HUES64 (cell line): Measurements from ENCODE around the gene GLUL.
A peak's percentile ranks its signal among the peaks of the same experiment; 100 is the strongest.

Experiments
- H3K27ac ChIP-seq: 2 replicates; pipeline ENCODE4 v1.7.0; 2013; ENCODE audit warnings: low read depth, low read length, inconsistent platforms
- H3K27me3 ChIP-seq: 2 replicates; pipeline ENCODE4 v1.6.1; 2013; ENCODE audit warnings: mild to moderate bottlenecking, low read length; ENCODE audit not compliant: insufficient read depth
- H3K36me3 ChIP-seq: 2 replicates; pipeline ENCODE4 v1.6.1; 2013; ENCODE audit warnings: mild to moderate bottlenecking, low read length; ENCODE audit not compliant: insufficient read depth
- H3K4me1 ChIP-seq: 2 replicates; pipeline ENCODE4 v1.6.1; 2013; ENCODE audit warnings: mild to moderate bottlenecking, low read length, moderate library complexity; ENCODE audit not compliant: insufficient read depth
- H3K4me3 ChIP-seq: 2 replicates; pipeline ENCODE4 v1.5.1; 2013; ENCODE audit warnings: mild to moderate bottlenecking, low read length, moderate library complexity
- H3K9ac ChIP-seq: 2 replicates; pipeline ENCODE4 v1.6.1; 2013; ENCODE audit warnings: mild to moderate bottlenecking, low read depth, low read length
- H3K9me3 ChIP-seq: 2 replicates; pipeline ENCODE4 v1.6.1; 2013; ENCODE audit warnings: low read depth, low read length; ENCODE audit not compliant: insufficient read depth
- WGBS: fragments of 150-250, 120-280 bp; methylation state at CpG from one replicate; pipeline ENCODE4 v1.1.7; 2013; ENCODE audit warnings: missing lambda C conversion rate; 5-methylcytosine and 5-hydroxymethylcytosine counted together

The GLUL gene

DNA sequence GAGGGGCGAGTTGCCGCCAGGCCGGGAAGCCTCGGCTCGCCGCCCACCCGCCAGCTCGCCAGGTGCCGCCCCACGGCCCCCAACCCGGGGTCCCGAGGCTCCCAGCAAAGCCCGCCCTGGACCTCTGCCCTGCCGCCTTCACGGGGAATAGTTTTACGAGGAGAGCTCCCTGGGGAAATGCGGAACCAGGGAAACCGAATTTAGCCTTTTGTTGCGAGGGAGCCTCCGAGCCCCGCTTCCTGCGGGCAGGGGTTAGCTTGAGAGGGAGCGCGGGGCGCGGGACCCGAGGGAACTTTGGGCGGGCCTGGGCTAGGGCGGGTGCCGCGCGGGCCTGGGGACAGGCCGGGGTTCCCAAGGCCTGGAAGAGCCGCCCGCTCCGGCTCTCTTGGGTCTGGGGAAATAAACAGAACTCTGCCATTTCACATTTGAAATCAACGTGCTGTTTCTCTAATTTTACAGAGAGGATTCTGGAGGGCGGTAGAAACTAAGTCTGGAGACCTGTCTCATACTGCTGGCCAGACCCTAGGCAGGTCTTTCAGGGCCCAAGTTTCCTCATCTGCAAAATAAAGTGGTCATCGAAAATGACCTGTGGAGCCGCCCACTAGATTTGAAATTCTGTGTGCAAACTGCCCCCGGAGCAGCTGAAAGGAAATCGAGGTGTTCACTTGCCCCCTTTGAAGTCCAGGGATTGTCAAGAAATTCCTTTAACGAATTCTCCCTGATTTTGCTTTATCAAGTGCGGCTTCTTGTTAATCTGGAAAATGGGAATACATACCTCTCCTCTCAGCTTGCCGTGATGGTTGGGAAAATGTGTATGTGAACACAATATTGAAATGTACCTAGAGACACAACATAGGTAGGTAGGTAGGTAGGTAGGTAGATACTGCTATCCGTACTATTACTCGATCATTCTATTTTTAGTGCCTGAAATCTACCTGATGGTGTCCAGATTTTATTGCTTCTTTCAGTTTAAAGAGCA, 749 bp upstream of the GLUL start:
- H3K27ac ChIP-seq: peak overlapping the region; percentile 97
- H3K27me3 ChIP-seq: no peaks in the 10 kb centered on the region
- H3K9me3 ChIP-seq: no peaks in the 10 kb centered on the region
- H3K9ac ChIP-seq: peak overlapping the region; percentile 97
- peaks cover 32% of the 10 kb centered on the region for H3K36me3 ChIP-seq
- WGBS: 11% methylated on average over 47 of the region's 47 CpGs
- H3K4me3 ChIP-seq: peak overlapping the region; percentile 76
- peaks cover 31% of the 10 kb centered on the region for H3K4me1 ChIP-seq

DNA sequence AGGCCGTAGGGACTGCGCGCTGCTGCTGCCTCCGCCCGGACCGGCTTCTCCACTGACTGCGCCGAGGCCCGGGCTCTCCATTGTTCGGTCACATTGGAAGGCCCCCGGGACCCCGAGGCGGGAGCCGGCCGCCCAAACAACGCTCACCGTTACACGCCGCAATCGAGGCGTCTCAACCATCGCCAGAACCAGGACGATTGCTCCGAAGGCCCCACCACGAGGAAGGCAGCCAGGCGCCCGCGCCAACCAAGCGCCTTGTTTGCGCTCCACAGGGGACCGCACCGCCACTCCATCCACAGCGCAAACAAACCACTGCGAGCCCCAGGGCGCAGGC, 595 bp downstream of the GLUL start:
- Histone ChIP-seq H3K9me3 (no peaks in the 10 kb centered on the region), H3K4me3 (peak overlapping the region; percentile 83), H3K27me3 (no peaks in the 10 kb centered on the region), H3K4me1 (peaks cover 26% of the 10 kb centered on the region), H3K36me3 (peaks cover 45% of the 10 kb centered on the region), H3K27ac (peak overlapping the region; percentile 92), H3K9ac (peak overlapping the region; percentile 98)
- under 1% methylated on average over 35 of the region's 35 CpGs for WGBS

GRCh38 chr1:182389619-182390047, 2.0 kb downstream of the GLUL start:
- Histone ChIP-seq H3K27ac (no peak overlapping the region), H3K36me3 (peaks cover 59% of the 10 kb centered on the region), H3K4me3 (peak overlapping the region; percentile 83), H3K4me1 (peaks cover 26% of the 10 kb centered on the region), H3K27me3 (no peaks in the 10 kb centered on the region), H3K9me3 (no peaks in the 10 kb centered on the region), H3K9ac (peak overlapping the region; percentile 98)
- WGBS: 4% methylated on average over 13 of the region's 13 CpGs

GRCh38 chr1:182388392-182389134, 3.0 kb downstream of the GLUL start:
- Histone ChIP-seq H3K27ac (no peak overlapping the region), H3K4me3 (peak overlapping the region; percentile 83), H3K36me3 (peaks cover 69% of the 10 kb centered on the region), H3K4me1 (peaks cover 26% of the 10 kb centered on the region), H3K9ac (peak overlapping the region; percentile 98; the same call in 1 of the 2 replicates), H3K27me3 (no peaks in the 10 kb centered on the region), H3K9me3 (no peaks in the 10 kb centered on the region)
- WGBS: 89% methylated on average over 5 of the region's 5 CpGs

GRCh38 chr1:182387566-182387965, 4.0 kb downstream of the GLUL start:
- Histone ChIP-seq H3K27ac (no peak overlapping the region), H3K9ac (no peak overlapping the region), H3K9me3 (no peaks in the 10 kb centered on the region), H3K4me3 (no peak overlapping the region; the same call in 1 of the 2 replicates), H3K27me3 (no peaks in the 10 kb centered on the region), H3K36me3 (peaks cover 79% of the 10 kb centered on the region), H3K4me1 (peaks cover 18% of the 10 kb centered on the region)
- WGBS: 97% methylated on average over 2 of the region's 2 CpGs

DNA sequence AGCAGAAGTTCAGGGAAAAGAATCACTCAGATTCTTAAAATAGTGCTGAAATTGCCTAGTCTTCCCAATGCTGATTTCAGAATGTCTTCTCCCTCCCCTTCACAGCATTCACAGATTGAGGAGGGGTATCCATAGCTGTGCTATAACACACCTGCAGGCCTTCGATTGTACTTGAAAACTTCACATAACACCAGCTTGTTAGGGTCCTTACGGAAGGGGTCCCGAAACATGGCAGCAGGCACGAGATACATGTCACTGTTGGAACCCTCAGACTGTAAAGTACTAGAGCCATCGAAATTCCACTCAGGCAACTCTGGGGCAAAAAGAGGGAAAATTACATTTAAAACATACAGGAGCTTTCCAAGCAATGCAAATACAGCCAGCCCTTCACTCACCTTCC, 4.6 kb downstream of the GLUL start:
- peaks cover 85% of the 10 kb centered on the region for H3K36me3 ChIP-seq
- 98% methylated on average over 5 of the region's 5 CpGs for WGBS
- H3K27me3 ChIP-seq: no peaks in the 10 kb centered on the region
- H3K4me3 ChIP-seq: no peak overlapping the region
- H3K9ac ChIP-seq: no peak overlapping the region
- no peak overlapping the region for H3K27ac ChIP-seq
- peaks cover 14% of the 10 kb centered on the region; the same call in 1 of the 2 replicates for H3K4me1 ChIP-seq
- no peaks in the 10 kb centered on the region for H3K9me3 ChIP-seq

DNA sequence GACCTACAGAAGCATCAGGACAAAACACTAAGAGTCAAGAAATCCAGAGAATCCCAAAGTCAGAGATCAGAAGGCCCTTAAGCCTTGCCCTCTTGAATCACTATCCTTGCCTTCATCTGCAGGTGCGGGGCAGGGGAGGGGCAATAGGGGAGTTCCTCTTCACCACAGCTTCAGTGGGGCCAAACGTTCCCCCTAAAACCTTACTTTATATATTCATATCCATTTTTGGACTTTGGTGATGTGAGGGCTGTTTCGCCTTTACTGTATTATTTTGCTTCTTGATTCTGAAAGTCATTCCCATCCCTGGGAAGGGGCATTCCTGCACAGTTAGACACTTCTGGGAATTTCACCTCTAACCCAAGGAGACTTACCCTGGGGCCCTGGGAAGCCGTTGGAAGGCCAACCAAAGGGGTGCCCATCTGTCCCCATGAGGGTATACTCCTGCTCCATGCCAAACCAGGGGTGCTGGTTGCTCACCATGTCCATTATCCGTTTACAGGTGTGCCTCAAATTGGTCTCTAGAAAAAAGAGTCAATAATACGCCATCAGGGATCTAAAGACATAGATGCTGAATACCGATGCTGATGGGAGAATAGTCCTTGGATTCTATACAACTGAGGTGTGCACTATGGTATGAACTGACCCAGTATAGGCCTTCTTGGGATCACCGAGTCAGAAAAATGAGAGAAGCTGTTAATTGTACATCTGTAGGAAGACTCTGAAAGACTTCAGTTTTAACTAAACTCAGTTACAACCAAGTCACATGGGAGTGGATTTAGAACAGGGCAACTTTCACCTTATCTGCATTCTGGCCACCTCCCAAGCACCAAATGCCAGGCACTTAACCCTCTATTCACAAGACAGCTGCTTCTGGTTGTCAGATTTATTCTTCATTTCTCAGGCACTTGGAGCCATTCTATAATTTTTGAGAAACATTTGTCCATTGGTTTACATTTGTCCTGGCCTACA, 5.4 kb downstream of the GLUL start:
- Histone ChIP-seq H3K27ac (no peak overlapping the region), H3K4me1 (peaks cover 14% of the 10 kb centered on the region; the same call in 1 of the 2 replicates), H3K27me3 (no peaks in the 10 kb centered on the region), H3K9ac (no peak overlapping the region), H3K9me3 (no peaks in the 10 kb centered on the region), H3K36me3 (peaks cover 93% of the 10 kb centered on the region), H3K4me3 (no peak overlapping the region)
- 97% methylated on average over 6 of the region's 8 CpGs for WGBS

- Histone ChIP-seq H3K4me1 (peaks cover 13% of the 10 kb centered on the region; the same call in 1 of the 2 replicates), H3K27me3 (no peaks in the 10 kb centered on the region), H3K9ac (no peak overlapping the region), H3K36me3 (peaks cover 83% of the 10 kb centered on the region), H3K4me3 (no peak overlapping the region), H3K9me3 (no peaks in the 10 kb centered on the region), H3K27ac (no peak overlapping the region)
- WGBS: 95% methylated on average over 19 of the region's 19 CpGs
These were observed 7.1 kb downstream of the GLUL start for GRCh38 chr1:182384387-182384960.

- WGBS: 97% methylated on average over 7 of the region's 7 CpGs
- Histone ChIP-seq H3K9me3 (no peaks in the 10 kb centered on the region), H3K9ac (no peak overlapping the region), H3K36me3 (peaks cover 78% of the 10 kb centered on the region), H3K27me3 (no peaks in the 10 kb centered on the region), H3K4me1 (peaks cover 7% of the 10 kb centered on the region; the same call in 1 of the 2 replicates), H3K27ac (no peak overlapping the region), H3K4me3 (no peak overlapping the region)
These were observed 7.7 kb downstream of the GLUL start for GRCh38 chr1:182383934-182384333.

- WGBS: 95% methylated on average over 4 of the region's 4 CpGs
- Histone ChIP-seq H3K4me3 (no peak overlapping the region), H3K27ac (no peak overlapping the region), H3K9ac (no peak overlapping the region), H3K9me3 (no peaks in the 10 kb centered on the region), H3K36me3 (peaks cover 70% of the 10 kb centered on the region), H3K27me3 (no peaks in the 10 kb centered on the region), H3K4me1 (no peaks in the 10 kb centered on the region)
These were observed 8.4 kb downstream of the GLUL start for GRCh38 chr1:182383037-182383661.
